SHP77 treated with DMSO at 0.1 percent for 48 hours (cell line): Measurements from ENCODE around the gene BGN.

Source experiments
- DNase-seq: peaks from one replicate; lab custom pipeline; 2025; lab: John Stamatoyannopoulos, UW

Gene BGN

GRCh38 chrX:153494541-153495361 lies at the start of gene BGN:
BGN (plus strand) TSS chrX:153494980; CDS start chrX:153504632, 9,652 bp downstream.
- DNase-seq: no peak

- DNase-seq: no peak
These were observed 49.5 kb upstream of the BGN start for GRCh38 chrX:153445106-153445855.

GRCh38 chrX:153445856-153446635 lies 48.7 kb upstream of the BGN start, which contains the start of gene TREX2:
TREX2 (minus strand) TSS chrX:153446056; CDS start chrX:153445430, 626 bp downstream.
- no peak for DNase-seq

GRCh38 chrX:153446636-153446936 lies 48.2 kb upstream of the BGN start:
- DNase-seq: no peak

GRCh38 chrX:153446950-153447580 lies 47.7 kb upstream of the BGN start:
- DNase-seq: no peak

- DNase-seq: no peak
These were observed 47.2 kb upstream of the BGN start for GRCh38 chrX:153447581-153447960.

GRCh38 chrX:153448556-153449367 lies 46.0 kb upstream of the BGN start:
- no peak for DNase-seq

GRCh38 chrX:153449368-153450113 lies 45.2 kb upstream of the BGN start:
- DNase-seq: no peak

GRCh38 chrX:153450114-153450948 lies 44.4 kb upstream of the BGN start:
- DNase-seq: no peak

GRCh38 chrX:153450949-153451277 lies 43.9 kb upstream of the BGN start:
- DNase-seq: no peak

GRCh38 chrX:153454901-153455550 lies 39.8 kb upstream of the BGN start:
- no peak for DNase-seq

GRCh38 chrX:153455571-153455970 lies 39.2 kb upstream of the BGN start:
- DNase-seq: no peak

GRCh38 chrX:153456161-153456560 lies 38.6 kb upstream of the BGN start:
- DNase-seq: no peak

- DNase-seq: no peak
These were observed 38.1 kb upstream of the BGN start for GRCh38 chrX:153456704-153457103.

- no peak for DNase-seq
These were observed 37.5 kb upstream of the BGN start for GRCh38 chrX:153457136-153457825.

- DNase-seq: no peak
These were observed 36.8 kb upstream of the BGN start for GRCh38 chrX:153457827-153458466.

- DNase-seq: no peak
These were observed 36.3 kb upstream of the BGN start for GRCh38 chrX:153458476-153458875.

- no peak for DNase-seq
These were observed 34.8 kb upstream of the BGN start for GRCh38 chrX:153459986-153460385.
